Loucy (cell line): ENCODE measurements around the gene GRM6.

Experiments
- H2AFZ ChIP-seq: fragments of 200-600 bp; sonication (generic); 2 replicates; pipeline ENCODE4 v1.6.0; 2016; ENCODE audit warnings: antibody characterized with exemption, mild to moderate bottlenecking, low read length, moderate library complexity
- H3F3A ChIP-seq: fragments of 200-600 bp; 2 replicates; pipeline ENCODE4 v1.6.0; 2016; ENCODE audit warnings: antibody characterized with exemption, low read depth, mild to moderate bottlenecking
- H3K27me3 ChIP-seq: fragments of 200-600 bp; sonication (generic); 2 replicates; pipeline ENCODE4 v1.6.1; 2014; ENCODE audit warnings: low read length, mild to moderate bottlenecking; ENCODE audit not compliant: insufficient read depth, poor library complexity, severe bottlenecking
- H3K36me3 ChIP-seq: fragments of 200-600 bp; sonication (generic); 2 replicates; pipeline ENCODE4 v1.6.1; 2016; ENCODE audit warnings: low read length; ENCODE audit not compliant: insufficient read depth
- H3K4me1 ChIP-seq: fragments of 200-600 bp; sonication (generic); 2 replicates; pipeline ENCODE4 v1.5.1; 2014; ENCODE audit warnings: low read length, mild to moderate bottlenecking; ENCODE audit not compliant: insufficient read depth, poor library complexity, severe bottlenecking
- H3K4me2 ChIP-seq: fragments of 200-600 bp; sonication (generic); 2 replicates; pipeline ENCODE4 v1.6.0; 2014; ENCODE audit warnings: antibody characterized with exemption, low read length, low read depth, mild to moderate bottlenecking; ENCODE audit not compliant: poor library complexity, severe bottlenecking
- H3K4me3 ChIP-seq: fragments of 200-600 bp; sonication (generic); 2 replicates; pipeline ENCODE4 v1.5.1; 2014; ENCODE audit warnings: low read length, mild to moderate bottlenecking, mixed read lengths; ENCODE audit not compliant: poor library complexity, severe bottlenecking
- H3K79me2 ChIP-seq: fragments of 200-600 bp; sonication (generic); 2 replicates; pipeline ENCODE4 v1.6.1; 2014; ENCODE audit warnings: low read length; ENCODE audit not compliant: insufficient read depth
- H3K9ac ChIP-seq: fragments of 200-600 bp; sonication (generic); 2 replicates; pipeline ENCODE4 v1.6.0; 2014; ENCODE audit warnings: mild to moderate bottlenecking, low read depth, low read length, moderate library complexity; ENCODE audit not compliant: poor library complexity, severe bottlenecking
- H3K9me2 ChIP-seq: fragments of 200-600 bp; sonication (generic); replicated peaks from 2 replicates; pipeline ENCODE4 v1.6.1; 2016; ENCODE audit warnings: low read depth, low read length, mixed read lengths
- H3K9me3 ChIP-seq: fragments of 200-600 bp; sonication (generic); 2 replicates; pipeline ENCODE4 v1.6.1; 2014; ENCODE audit warnings: mild to moderate bottlenecking, antibody characterized with exemption, low read length, low read depth; ENCODE audit not compliant: insufficient read depth
- H4K20me1 ChIP-seq: fragments of 200-600 bp; sonication (generic); 2 replicates; pipeline ENCODE4 v1.6.0; 2014; ENCODE audit warnings: antibody characterized with exemption, low read length, mild to moderate bottlenecking; ENCODE audit not compliant: insufficient read depth, poor library complexity, severe bottlenecking
- CTCF ChIP-seq: fragments of 200-600 bp; sonication (generic); conservative IDR thresholded peaks from 2 replicates; pipeline ENCODE4 v1.5.1; 2014; ENCODE audit warnings: mild to moderate bottlenecking, antibody characterized with exemption, low read length
- EZH2phosphoT487 ChIP-seq: fragments of 200-600 bp; IDR thresholded peaks from 2 replicates; pipeline ENCODE4 v1.6.1; 2018; ENCODE audit warnings: antibody characterized with exemption, mild to moderate bottlenecking, moderate library complexity, borderline replicate concordance

GRM6 gene

GRCh38 chr5:178965465-178966055 lies 29.6 kb downstream of the GRM6 start:
- Histone ChIP-seq H3K27me3 (no peaks in the 10 kb centered on the region), H3K4me2 (no peak overlapping the region), H3K4me1 (no peaks in the 10 kb centered on the region), H3K9me2 (no peaks in the 10 kb centered on the region), H2AFZ (no peak overlapping the region), H3K4me3 (no peak overlapping the region), H3K36me3 (no peaks in the 10 kb centered on the region), H3K79me2 (no peaks in the 10 kb centered on the region), H4K20me1 (no peaks in the 10 kb centered on the region), H3F3A (no peaks in the 10 kb centered on the region), H3K9me3 (no peaks in the 10 kb centered on the region), H3K9ac (no peak overlapping the region)
- no peak for TF ChIP-seq EZH2phosphoT487
- TF ChIP-seq CTCF: no peak

- Histone ChIP-seq H3K4me3 (no peak overlapping the region), H3K36me3 (no peaks in the 10 kb centered on the region), H3F3A (no peaks in the 10 kb centered on the region), H2AFZ (no peak overlapping the region), H3K9ac (no peak overlapping the region), H3K9me2 (no peaks in the 10 kb centered on the region), H4K20me1 (no peaks in the 10 kb centered on the region), H3K27me3 (no peaks in the 10 kb centered on the region), H3K4me2 (no peak overlapping the region), H3K4me1 (no peaks in the 10 kb centered on the region), H3K9me3 (no peaks in the 10 kb centered on the region), H3K79me2 (no peaks in the 10 kb centered on the region)
- TF ChIP-seq CTCF: no peak
- no peak for TF ChIP-seq EZH2phosphoT487
Observed at GRCh38 chr5:178941361-178941760, 53.8 kb downstream of the GRM6 start.

GRCh38 chr5:178940569-178941360 lies 54.4 kb downstream of the GRM6 start, which contains the start of gene ZNF454:
Gene ZNF454, plus strand, starts transcription at chr5:178941198. Its CDS starts 1,594 bp downstream, at chr5:178942792.
- no peaks in the 10 kb centered on the region for H3K27me3 ChIP-seq
- H3K79me2 ChIP-seq: no peaks in the 10 kb centered on the region
- no peaks in the 10 kb centered on the region for H4K20me1 ChIP-seq
- no peaks in the 10 kb centered on the region for H3K36me3 ChIP-seq
- no peak within 1 kb of the TSS for H3K4me3 ChIP-seq
- H3K9me2 ChIP-seq: no peaks in the 10 kb centered on the region
- TF ChIP-seq CTCF: no peak
- TF ChIP-seq EZH2phosphoT487: no peak
- no peak within 1 kb of the TSS for H2AFZ ChIP-seq
- H3K9me3 ChIP-seq: no peaks in the 10 kb centered on the region
- no peak within 1 kb of the TSS for H3K4me2 ChIP-seq
- H3K4me1 ChIP-seq: no peaks in the 10 kb centered on the region
- no peak within 1 kb of the TSS for H3K9ac ChIP-seq
- H3F3A ChIP-seq: no peaks in the 10 kb centered on the region
